SK-N-MC (cell line): ENCODE data around the gene MAP2K7.

Experiments used
- EZH2 ChIP-seq: fragments of 200-600 bp; sonication (generic); IDR thresholded peaks from one replicate; pipeline ENCODE4 v1.6.1; 2017; ENCODE audit warnings: antibody characterized with exemption
- POLR2AphosphoS5 ChIP-seq: IDR thresholded peaks from 2 replicates; pipeline ENCODE4 v1.6.1; 2012; ENCODE audit warnings: mild to moderate bottlenecking, low read depth, low read length, borderline replicate concordance

DNA sequence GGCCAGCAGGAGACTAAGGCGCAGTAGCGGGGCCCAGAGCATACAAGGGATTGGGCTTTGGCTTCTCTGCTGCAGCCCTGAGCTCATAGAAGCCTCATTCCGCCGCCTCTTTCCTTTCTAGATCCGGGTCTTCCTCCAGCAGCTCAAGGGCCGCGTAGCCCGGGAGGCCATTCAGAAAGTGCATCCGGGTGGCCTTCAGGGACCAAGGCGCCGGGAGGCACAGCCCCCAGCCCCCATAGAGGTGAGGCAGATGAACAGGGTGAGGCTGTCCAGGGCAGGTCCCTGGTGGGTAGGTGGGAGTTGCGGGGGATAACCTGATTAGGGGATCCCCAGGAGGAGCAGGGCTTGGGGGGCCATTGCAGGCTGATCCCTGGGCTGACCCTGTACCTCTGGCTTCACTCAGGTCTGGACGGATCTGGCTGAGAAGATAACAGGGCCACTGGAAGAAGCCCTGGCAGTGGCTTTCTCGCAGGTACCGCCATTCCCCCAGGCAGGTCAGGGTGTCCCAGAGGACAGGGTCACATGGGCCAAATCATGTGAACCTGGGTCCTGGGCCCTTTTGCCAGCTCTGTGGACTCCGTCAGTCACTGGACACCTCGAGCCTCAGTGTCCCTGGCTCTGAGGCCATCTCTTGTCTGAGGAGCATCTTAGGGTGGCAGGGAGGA lies 17.8 kb downstream of the MAP2K7 start:
- TF ChIP-seq POLR2AphosphoS5 (no peak), EZH2 (no peak)
